ENCODE results near the gene IRAK4.

The IRAK4 gene

DNA sequence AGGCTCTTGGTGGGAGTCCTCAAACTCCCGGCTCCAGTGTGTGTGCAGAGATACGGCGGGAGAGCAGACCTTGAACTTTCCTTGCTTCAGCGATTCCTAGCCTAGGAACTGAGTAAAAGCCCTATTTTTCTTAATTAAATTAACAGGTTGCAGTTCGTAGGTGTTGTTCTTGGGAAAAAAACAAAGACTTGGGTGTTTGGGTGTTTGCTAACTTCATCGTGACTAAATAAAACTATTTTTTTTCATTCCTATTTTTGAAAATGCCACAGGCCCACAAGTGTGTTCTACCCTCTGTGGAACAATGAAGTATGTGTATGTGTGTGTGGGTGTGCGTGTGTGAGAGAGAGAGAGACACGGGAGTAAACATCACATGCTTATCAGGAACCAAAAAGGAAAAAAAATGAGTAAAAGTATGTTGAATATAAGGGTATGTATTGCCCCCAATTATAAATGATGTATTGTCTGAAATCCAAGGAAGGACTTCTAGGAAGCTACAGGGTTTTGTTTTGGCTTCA lies 77.8 kb downstream of the IRAK4 start:
- H3K4me1 ChIP-seq (ENCODE audit: control insufficient read depth, insufficient read depth, low read length, poor library complexity, severe bottlenecking) = no peaks in the 10 kb centered on the region
- H3K4me3 ChIP-seq (ENCODE audit: extremely low read depth, insufficient read depth, low read length, poor library complexity, severe bottlenecking) = peak overlapping the region; percentile 58
- H3K36me3 ChIP-seq (ENCODE audit: control insufficient read depth, insufficient read depth, low read length) = no peaks in the 10 kb centered on the region
- H3K9me3 ChIP-seq (ENCODE audit: control insufficient read depth, low read length) = no peaks in the 10 kb centered on the region
- no peak overlapping the region for H3K27ac ChIP-seq (ENCODE audit: low read depth, low read length, severe bottlenecking)
- WGBS, 2 experiments (ENCODE audit: insufficient coverage in 2 of 2) = 42 to 59% methylated on average over 2 of the region's 8 CpGs

Measured in mesodermal cell (in vitro differentiated cells).